H1 (cell line): Measurements from ENCODE around the gene CBLB. TPM values are rescaled to one million over a fixed set of nuclear protein-coding genes. Genes with fewer than 3 reads are reported as not detected.

Experiments
- CTCF ChIA-PET: fragments of 300-600 bp; sonication (Branson Sonifier 250); formaldehyde crosslinking; loops from one replicate; lab custom pipeline; 2021; ENCODE audit not compliant: partially characterized antibody; lab: Charles Lee
- POLR2A ChIA-PET: fragments of 300-600 bp; sonication (Branson Sonifier 250); formaldehyde crosslinking; loops from one replicate; lab custom pipeline; 2021; ENCODE audit warnings: inconsistent platforms; ENCODE audit not compliant: partially characterized antibody; lab: Charles Lee
- DNase-seq, 2 experiments: peaks; one replicate each; pipeline versions ENCODE4 v3.0.0 to v3.0.0-alpha.2; 2010 to 2022; ENCODE audit warnings: low spot score in 2 of 2, low read depth in 1 of 2, mixed read lengths in 1 of 2
- FAIRE-seq: peaks from 2 replicates; lab custom pipeline; 2011; peaks lifted over from hg19 to GRCh38; lab: Jason Lieb, UNC
- H2AFZ ChIP-seq: 2 replicates; pipeline ENCODE4 v1.8.1; 2012; ENCODE audit warnings: low read length, inconsistent platforms
- H2AK5ac ChIP-seq: 2 replicates; pipeline ENCODE4 v1.6.1; 2013; ENCODE audit warnings: low read depth, low read length
- H2BK120ac ChIP-seq: replicated peaks from 2 replicates; pipeline ENCODE3; 2013; ENCODE audit warnings: low read depth, low read length, inconsistent platforms
- H2BK12ac ChIP-seq: 2 replicates; pipeline ENCODE4 v1.6.1; 2013; ENCODE audit warnings: low read depth, low read length
- H2BK15ac ChIP-seq: 2 replicates; pipeline ENCODE4 v1.6.1; 2013; ENCODE audit warnings: low read length
- H2BK20ac ChIP-seq: 2 replicates; pipeline ENCODE4 v1.6.1; 2013; ENCODE audit warnings: low read length
- H2BK5ac ChIP-seq: 2 replicates; pipeline ENCODE4 v1.6.1; 2013; ENCODE audit warnings: low read depth, low read length
- H3K14ac ChIP-seq: 2 replicates; pipeline ENCODE4 v1.6.1; 2013; ENCODE audit warnings: inconsistent platforms; ENCODE audit not compliant: insufficient read length
- H3K18ac ChIP-seq: 2 replicates; pipeline ENCODE4 v1.6.1; 2013; ENCODE audit warnings: low read length; ENCODE audit errors: extremely low read depth
- H3K23ac ChIP-seq: 2 replicates; pipeline ENCODE4 v1.6.1; 2013; ENCODE audit warnings: inconsistent platforms; ENCODE audit not compliant: insufficient read length
- H3K23me2 ChIP-seq: 2 replicates; pipeline ENCODE4 v1.6.1; 2013; ENCODE audit warnings: low read depth, low read length
- H3K27ac ChIP-seq: 2 replicates; pipeline ENCODE4 v1.6.1; 2011; ENCODE audit warnings: low read depth, low read length, inconsistent platforms
- H3K27me3 ChIP-seq, 4 experiments: replicated peaks in 1 of 4; 1 replicate in 1 of 4; 2 replicates in 3 of 4; pipeline versions ENCODE4 v1.6.1 to v1.8.1; 2011 to 2013; ENCODE audit warnings: low read length in 3 of 4, mild to moderate bottlenecking in 3 of 4, inconsistent platforms in 2 of 4, mixed read lengths in 2 of 4, moderate library complexity in 1 of 4; ENCODE audit not compliant: control insufficient read depth in 3 of 4, insufficient read depth in 3 of 4; ENCODE audit errors: extremely low read depth in 1 of 4
- H3K36me3 ChIP-seq, 4 experiments: 2 replicates each; pipeline versions ENCODE4 v1.6.1 to v1.8.1; 2011 to 2013; ENCODE audit warnings: mild to moderate bottlenecking in 4 of 4, low read length in 3 of 4, moderate library complexity in 2 of 4, control low read depth in 1 of 4, inconsistent platforms in 1 of 4; ENCODE audit not compliant: insufficient read depth in 4 of 4, control insufficient read depth in 2 of 4
- H3K4ac ChIP-seq: replicated peaks from 2 replicates; pipeline ENCODE3; 2013; ENCODE audit warnings: low read length, low read depth, mixed read lengths, inconsistent platforms; ENCODE audit not compliant: insufficient read length
- H3K4me1 ChIP-seq, 4 experiments: replicated peaks in 1 of 4; 1 replicate in 1 of 4; 2 replicates in 3 of 4; pipeline versions ENCODE4 v1.6.1 to v1.8.1; 2011 to 2013; ENCODE audit warnings: low read length in 3 of 4, inconsistent platforms in 2 of 4, mixed read lengths in 1 of 4; ENCODE audit not compliant: insufficient read depth in 4 of 4, control insufficient read depth in 3 of 4
- H3K4me2 ChIP-seq, 2 experiments: 2 replicates each; pipeline versions ENCODE4 v1.6.1 to v1.8.1; 2011 to 2013; ENCODE audit warnings: low read depth in 2 of 2, low read length in 2 of 2, control low read depth in 1 of 2, inconsistent platforms in 1 of 2, mild to moderate bottlenecking in 1 of 2; ENCODE audit not compliant: insufficient read depth in 1 of 2
- H3K4me3 ChIP-seq, 4 experiments: fragments of 200-600, 300-600 bp in 1 of 4; sonication (generic), shearing (Covaris generic), sonication (Bioruptor Twin) in 1 of 4; 2 replicates each; pipeline versions ENCODE4 v1.5.1 to v1.8.1; 2011 to 2016; ENCODE audit warnings: low read length in 4 of 4, low read depth in 3 of 4, control low read depth in 2 of 4, inconsistent platforms in 2 of 4, mild to moderate bottlenecking in 2 of 4, mixed read lengths in 1 of 4, moderate library complexity in 1 of 4; ENCODE audit not compliant: insufficient read depth in 2 of 4; ENCODE audit errors: extremely low read depth in 1 of 4
- H3K56ac ChIP-seq: replicated peaks from 2 replicates; pipeline ENCODE3; 2013; ENCODE audit warnings: low read depth, mild to moderate bottlenecking, mixed read lengths, low read length, inconsistent platforms; ENCODE audit not compliant: insufficient read length
- H3K79me1 ChIP-seq: 2 replicates; pipeline ENCODE4 v1.6.1; 2013; ENCODE audit warnings: low read depth, low read length, control low read depth
- H3K79me2 ChIP-seq, 2 experiments: 2 replicates each; pipeline versions ENCODE4 v1.6.1 to v1.8.1; 2012 to 2013; ENCODE audit warnings: low read length in 2 of 2, mild to moderate bottlenecking in 2 of 2, inconsistent platforms in 1 of 2; ENCODE audit not compliant: insufficient read depth in 2 of 2, control insufficient read depth in 1 of 2
- H3K9ac ChIP-seq, 4 experiments: replicated peaks in 1 of 4; 1 replicate in 1 of 4; 2 replicates in 3 of 4; pipeline versions ENCODE4 v1.6.1 to v1.8.1; 2011 to 2013; ENCODE audit warnings: low read depth in 3 of 4, low read length in 3 of 4, control low read depth in 2 of 4, mild to moderate bottlenecking in 2 of 4, moderate library complexity in 2 of 4, inconsistent platforms in 1 of 4; ENCODE audit errors: extremely low read depth in 1 of 4
- H3K9me3 ChIP-seq, 2 experiments: 2 replicates each; pipeline versions ENCODE4 v1.6.1 to v1.8.1; 2012 to 2013; ENCODE audit warnings: mild to moderate bottlenecking in 2 of 2, moderate library complexity in 2 of 2, control low read depth in 1 of 2, inconsistent platforms in 1 of 2, low read depth in 1 of 2, low read length in 1 of 2, mixed read lengths in 1 of 2; ENCODE audit not compliant: insufficient read depth in 2 of 2
- H4K20me1 ChIP-seq, 2 experiments: replicated peaks in 1 of 2; 2 replicates each; pipeline versions ENCODE3 to v1.8.1; 2011 to 2013; ENCODE audit warnings: inconsistent platforms in 2 of 2, low read length in 2 of 2, mild to moderate bottlenecking in 1 of 2; ENCODE audit not compliant: insufficient read depth in 2 of 2, control insufficient read depth in 1 of 2
- H4K5ac ChIP-seq: 2 replicates; pipeline ENCODE4 v1.6.1; 2013; ENCODE audit warnings: low read length, low read depth, mixed read lengths, inconsistent platforms; ENCODE audit not compliant: insufficient read length
- H4K8ac ChIP-seq: 2 replicates; pipeline ENCODE4 v1.8.0; 2013; ENCODE audit warnings: mild to moderate bottlenecking, moderate library complexity, low read length, inconsistent platforms; ENCODE audit not compliant: insufficient read depth; ENCODE audit errors: extremely low read depth
- H4K91ac ChIP-seq: replicated peaks from 2 replicates; pipeline ENCODE3; 2013; ENCODE audit warnings: low read length, mixed read lengths, inconsistent platforms; ENCODE audit not compliant: insufficient read length
- HDAC2 ChIP-seq, 2 experiments: fragments of 300-600 bp in 1 of 2; sonication (generic) in 1 of 2; IDR thresholded peaks; 2 replicates each; pipeline ENCODE4 v1.6.1; 2011 to 2012; ENCODE audit warnings: low read depth in 2 of 2, low read length in 2 of 2, mild to moderate bottlenecking in 2 of 2, moderate library complexity in 2 of 2, borderline replicate concordance in 1 of 2, inconsistent platforms in 1 of 2
- MAX ChIP-seq: IDR thresholded peaks from 2 replicates; pipeline ENCODE4 v1.6.1; 2012; ENCODE audit warnings: inconsistent platforms
- PHF8 ChIP-seq: fragments of 200-600 bp; sonication (generic); conservative IDR thresholded peaks from 2 replicates; pipeline ENCODE4 v1.7.1; 2012; ENCODE audit warnings: low read depth, mild to moderate bottlenecking, inconsistent platforms, low read length, moderate library complexity
- RAD21 ChIP-seq, 2 experiments: IDR thresholded peaks in 1 of 2; conservative IDR thresholded peaks in 1 of 2; 2 replicates each; pipeline ENCODE4 v1.6.1; 2011; ENCODE audit warnings: low read depth in 2 of 2, low read length in 2 of 2, improper control_type of control experiment in 1 of 2, inconsistent platforms in 1 of 2, mild to moderate bottlenecking in 1 of 2, moderate library complexity in 1 of 2
- RFX5 ChIP-seq: IDR thresholded peaks from 2 replicates; pipeline ENCODE4 v1.6.1; 2011; ENCODE audit warnings: low read depth, low read length, improper control_type of control experiment, borderline replicate concordance
- RNF2 ChIP-seq: fragments of 200-900, 300-1000 bp; sonication (generic); IDR thresholded peaks from 2 replicates; pipeline ENCODE4 v1.7.1; 2016; ENCODE audit warnings: borderline replicate concordance, low read depth, mild to moderate bottlenecking, antibody characterized with exemption, low read length; ENCODE audit not compliant: poor library complexity, severe bottlenecking; ENCODE audit errors: missing control alignments
- RXRA ChIP-seq: IDR thresholded peaks from 2 replicates; pipeline ENCODE4 v1.6.1; 2011; ENCODE audit warnings: low read depth, mild to moderate bottlenecking, low read length, moderate library complexity; ENCODE audit not compliant: insufficient read depth
- SIRT6 ChIP-seq: IDR thresholded peaks from one replicate; pipeline ENCODE4 v1.7.1; 2012; ENCODE audit warnings: low read length, inconsistent platforms
- SP4 ChIP-seq: IDR thresholded peaks from 2 replicates; pipeline ENCODE4 v1.6.1; 2012; ENCODE audit warnings: low read length, inconsistent platforms
- SUZ12 ChIP-seq: fragments of 200-600 bp; sonication (generic); IDR thresholded peaks from 2 replicates; pipeline ENCODE4 v1.6.1; 2012; ENCODE audit warnings: mild to moderate bottlenecking, inconsistent platforms, low read length, moderate library complexity, mixed read lengths
- TAF7 ChIP-seq: optimal IDR thresholded peaks from 2 replicates; pipeline ENCODE3; 2011; ENCODE audit warnings: low read depth, mild to moderate bottlenecking, inconsistent platforms, low read length, moderate library complexity, borderline replicate concordance
- TEAD4 ChIP-seq: IDR thresholded peaks from 2 replicates; pipeline ENCODE4 v1.6.1; 2012; ENCODE audit warnings: low read depth, low read length, inconsistent platforms, mixed read lengths
- ZNF274 ChIP-seq: IDR thresholded peaks from 2 replicates; pipeline ENCODE4 v1.7.0; 2012; ENCODE audit warnings: low read length, borderline replicate concordance; ENCODE audit errors: extremely low read depth
- WGBS, 2 experiments: shearing (Covaris generic) in 1 of 2; methylation state at CpG; one replicate each; pipeline versions ENCODE4 v1.1.6 to v1.1.7; 2013 to 2015; ENCODE audit warnings: low lambda C conversion rate in 2 of 2, mixed read lengths in 2 of 2, inconsistent platforms in 1 of 2, low coverage in 1 of 2, missing lambda C conversion rate in 1 of 2; ENCODE audit not compliant: insufficient replicate concordance in 2 of 2, insufficient coverage in 1 of 2, insufficient read length in 1 of 2; ENCODE audit errors: extremely low coverage in 1 of 2, missing lambda C conversion rate in 1 of 2; 5-methylcytosine and 5-hydroxymethylcytosine counted together
- polyA plus RNA-seq, 7 experiments: library from polyadenylated mRNA; depleted of rRNA in 3 of 7; stranded (reverse) in 5 of 7; unstranded in 2 of 7; fragments of >200 nt in 5 of 7; fragments of 200-250 nt in 2 of 7; gene quantifications; 1 replicate in 5 of 7; 2 replicates in 1 of 7; 4 replicates in 1 of 7; pipeline versions ENCODE4 v1.2.1 to v1.2.3, GENCODE V29; 2011 to 2013; ENCODE audit warnings: missing spikeins in 2 of 7, mixed read lengths in 2 of 7
- total RNA-seq: library from RNA; stranded (reverse); fragmentation: NEBNext Ultra II Directional; extraction: Animal tissue kit (Norgen Biotek cat#: 25700); gene quantifications from 2 replicates; pipeline ENCODE4 v1.2.1, GENCODE V29; 2021

CBLB gene
- total and polyA plus RNA-seq, 2 of the 8 experiments (the other 6 are each of a cell fraction or from before 2014, with no cell fraction given), result 14.5 to 26.0 TPM

GRCh38 chr3:105827959-105828358, 40.9 kb downstream of the CBLB start:
- Histone ChIP-seq H3K14ac (no peak overlapping the region), H3K9ac (no peak overlapping the region), H2AK5ac (no peak overlapping the region), H2AFZ (no peak overlapping the region), H4K91ac (no peak overlapping the region), H4K20me1 (no peaks in the 10 kb centered on the region), H3K4me3 (no peak overlapping the region), H3K18ac (no peak overlapping the region; the same call in 1 of the 2 replicates), H2BK15ac (no peak overlapping the region), H3K4me1 (peaks cover 0 to 3% (median under 1%) of the 10 kb centered on the region in 4 experiments; a peak in 1 of 7 replicates), H3K27me3 (peaks cover 0 to 1% (median 0%) of the 10 kb centered on the region in 4 experiments; a peak in 1 of 7 replicates), H3K79me2 (peaks cover 0 to 12% of the 10 kb centered on the region in 2 experiments; a peak in 1 of 4 replicates), H2BK120ac (no peak overlapping the region), H3K4ac (no peak overlapping the region), H3K23me2 (no peaks in the 10 kb centered on the region), H2BK12ac (no peak overlapping the region), H4K5ac (no peak overlapping the region), H2BK5ac (no peak overlapping the region), H3K27ac (no peak overlapping the region), H3K23ac (no peak overlapping the region), H3K4me2 (no peak overlapping the region), H3K79me1 (no peaks in the 10 kb centered on the region), H3K56ac (no peak overlapping the region), H3K36me3 (peaks cover 0 to 3% (median 0%) of the 10 kb centered on the region in 4 experiments; a peak in 2 of 8 replicates), H4K8ac (no peak overlapping the region), H3K9me3 (no peaks in the 10 kb centered on the region), H2BK20ac (no peak overlapping the region)
- ChIA-PET POLR2A (no interaction called here), CTCF (no interaction called here)
- no peak for FAIRE-seq
- peak in 1 of 2 experiments; percentile 23 for DNase-seq
- 85% methylated on average over 2 of the region's 2 CpGs; no CpG with 5 or more reads in 1 of the 2 experiments for WGBS, 2 experiments
- TF ChIP-seq TEAD4 (peak; percentile 69; the same call in 1 of the 2 replicates), RXRA (no peak), SIRT6 (no peak), HDAC2 (IDR thresholded peaks at IDR 0.05; ENCODE audit: borderline replicate concordance in 1 of 2, low read depth in 2 of 2, low read length in 2 of 2) (no peak), SP4 (no peak), MAX (no peak), RFX5 (no peak), SUZ12 (no peak), ZNF274 (no peak), RAD21 (IDR thresholded peaks at IDR 0.05 in 1 of 2, conservative IDR thresholded peaks at IDR 0.05 in 1 of 2; ENCODE audit: low read depth in 2 of 2, low read length in 2 of 2) (peak in 1 of 2 experiments; percentile 33; a peak in 2 of 4 replicates), PHF8 (no peak), RNF2 (no peak), TAF7 (no peak)
